HG02759 (cell line): ENCODE results near the gene AMIGO1.

ENCODE experiments used
- ATAC-seq: cut with Tn5 transposase; IDR thresholded peaks from one replicate; pipeline ENCODE4 v1.9.1; 2021; ENCODE audit warnings: mild to moderate bottlenecking, moderate library complexity; ENCODE audit not compliant: unreplicated experiment

Gene AMIGO1

DNA sequence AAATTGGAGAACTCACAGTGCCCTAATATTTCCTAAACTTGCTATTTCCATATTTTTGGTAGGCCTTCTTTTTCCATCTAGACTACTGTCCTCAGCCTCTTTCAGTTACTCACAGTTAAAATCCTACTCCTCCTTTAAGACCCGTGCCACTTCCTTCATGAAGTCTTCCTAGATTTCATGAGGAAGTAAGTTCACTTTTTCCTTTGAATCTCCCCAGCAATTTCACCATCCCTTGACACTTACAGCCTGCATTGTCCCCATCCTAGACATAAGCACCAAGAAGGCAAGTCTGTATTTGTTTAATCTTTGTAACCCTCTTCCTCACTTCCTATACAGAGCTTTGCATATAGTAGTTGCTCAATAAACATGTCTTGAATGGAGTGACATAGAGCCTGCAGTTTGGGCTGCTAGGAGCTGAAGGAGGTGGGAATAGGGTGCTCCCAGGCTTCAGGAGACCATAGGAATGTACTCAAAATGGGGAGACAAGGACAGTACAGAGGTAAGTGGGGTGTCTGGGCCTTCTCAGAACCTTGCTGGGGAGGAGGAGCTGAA is 24.9 kb upstream of the AMIGO1 start:
- ATAC-seq, result no peak

- ATAC-seq, result peak; percentile 75
Measured at GRCh38 chr1:109532365-109533136, 23.0 kb upstream of the AMIGO1 start.

DNA sequence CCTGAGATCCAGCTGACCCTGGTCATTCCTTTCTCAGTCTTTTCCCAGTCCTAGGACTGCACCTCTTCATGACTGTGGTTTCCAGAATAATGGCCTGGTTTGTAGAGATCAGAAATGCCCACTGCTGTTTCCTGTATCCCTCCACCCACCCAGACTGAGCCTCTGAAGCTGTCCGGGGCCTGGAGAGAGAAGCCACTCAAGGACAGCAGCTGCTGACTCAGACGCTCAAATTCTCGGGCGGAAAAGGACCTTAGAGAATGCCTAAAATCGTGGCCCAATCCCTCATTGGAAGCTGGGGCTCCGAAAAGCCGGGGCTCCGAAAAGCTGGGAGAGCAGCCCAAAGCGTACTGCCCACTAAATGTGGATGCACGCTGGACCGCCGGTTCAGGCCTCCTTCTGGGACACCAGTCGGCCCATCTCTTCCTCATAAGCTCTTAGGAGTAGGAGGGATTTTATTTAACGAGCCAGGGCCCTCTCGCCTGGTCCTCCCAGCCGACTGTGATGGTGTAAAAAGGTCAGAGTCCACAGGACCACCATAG is 22.4 kb upstream of the AMIGO1 start:
- ATAC-seq, result no peak

GRCh38 chr1:109531380-109531779 is 21.9 kb upstream of the AMIGO1 start:
- ATAC-seq, result no peak

GRCh38 chr1:109530457-109531087 is 21.0 kb upstream of the AMIGO1 start:
- no peak for ATAC-seq

- ATAC-seq, result no peak
Measured at GRCh38 chr1:109529881-109530456, 20.4 kb upstream of the AMIGO1 start.

DNA sequence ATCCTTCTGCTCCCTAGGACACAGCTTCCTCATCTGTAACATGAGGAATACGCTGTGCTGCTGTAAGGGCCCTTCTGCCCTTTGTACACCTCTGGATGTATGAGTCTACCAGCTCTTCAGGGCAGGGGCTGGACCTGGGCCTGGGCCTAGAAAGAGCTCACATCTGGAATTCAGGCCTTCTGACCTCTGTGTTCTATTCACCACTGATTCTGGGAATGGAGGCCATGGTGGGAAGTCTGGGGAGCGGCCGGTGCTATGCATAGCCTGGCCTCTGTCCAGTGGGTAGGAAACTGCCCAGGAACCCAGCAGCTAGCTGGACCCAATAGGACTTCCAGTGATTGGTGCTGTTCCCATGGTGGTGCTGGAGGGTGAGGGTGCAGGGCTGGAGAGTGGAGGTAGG is 19.2 kb upstream of the AMIGO1 start:
- no peak for ATAC-seq

DNA sequence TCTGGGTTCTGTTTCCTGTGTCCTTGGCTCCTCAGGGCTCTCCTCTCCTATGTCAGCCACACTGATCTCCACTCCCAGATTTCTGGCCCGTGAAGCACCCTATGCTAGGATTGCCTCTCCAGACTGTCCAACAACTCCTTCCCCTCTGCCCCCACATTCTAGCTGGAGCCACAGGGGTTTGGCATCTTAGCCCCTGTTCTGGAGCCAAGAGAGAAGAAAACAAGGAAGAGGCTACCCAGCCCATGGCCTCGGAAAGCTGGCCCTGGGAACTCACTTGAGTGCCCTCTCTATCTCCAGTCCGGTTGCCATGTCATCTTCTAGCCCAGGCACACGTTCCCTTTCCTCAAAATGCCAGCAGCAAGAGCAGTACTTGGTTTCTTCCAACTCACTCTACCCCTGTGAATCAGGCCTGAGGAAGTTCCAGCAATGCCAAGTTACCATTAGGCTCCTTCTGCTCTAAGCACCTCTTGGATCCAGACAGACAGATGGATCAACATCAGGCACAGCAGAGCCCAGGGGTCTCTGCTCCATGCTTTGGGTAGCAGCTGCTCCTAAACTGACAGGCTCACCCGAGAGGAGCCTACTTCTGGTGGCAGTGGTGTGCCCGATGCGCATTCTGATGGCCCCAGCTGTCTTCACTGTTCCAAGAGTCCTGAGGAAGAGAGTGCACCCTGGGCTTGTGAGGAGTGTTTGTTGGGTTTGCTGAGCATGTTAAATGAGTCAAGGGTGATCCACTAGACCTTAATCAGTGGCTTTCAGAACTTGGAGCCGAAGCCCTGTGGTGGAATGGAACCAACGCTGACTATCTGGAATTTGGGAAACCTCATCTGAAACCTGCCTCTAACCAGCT is 18.5 kb upstream of the AMIGO1 start:
- ATAC-seq, result no peak

- ATAC-seq, result peak; percentile 84
Measured at GRCh38 chr1:109527098-109527811, 17.7 kb upstream of the AMIGO1 start.

DNA sequence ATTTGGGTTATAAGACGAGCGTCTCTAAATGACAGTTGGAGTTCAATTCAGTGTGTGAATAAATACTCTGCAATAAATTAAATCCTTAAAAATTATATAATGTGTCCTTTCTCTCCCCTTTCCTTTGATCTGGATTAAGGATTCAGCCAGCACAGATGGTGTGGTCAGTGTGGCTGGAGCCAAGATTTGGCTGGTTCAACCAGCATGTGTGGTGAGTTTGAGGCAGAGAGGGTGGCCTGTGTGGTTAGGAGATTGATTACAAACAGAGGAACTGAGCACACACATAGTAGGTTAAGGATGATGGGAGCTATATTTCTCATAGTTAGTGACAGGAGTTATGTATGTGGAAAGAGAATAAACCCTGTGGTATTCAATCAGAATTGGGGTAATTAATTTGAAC is 14.2 kb upstream of the AMIGO1 start:
- ATAC-seq, result no peak

- ATAC-seq, result no peak
Measured at GRCh38 chr1:109522026-109522425, 12.5 kb upstream of the AMIGO1 start.

GRCh38 chr1:109521002-109521951 is 11.8 kb upstream of the AMIGO1 start:
- no peak for ATAC-seq

DNA sequence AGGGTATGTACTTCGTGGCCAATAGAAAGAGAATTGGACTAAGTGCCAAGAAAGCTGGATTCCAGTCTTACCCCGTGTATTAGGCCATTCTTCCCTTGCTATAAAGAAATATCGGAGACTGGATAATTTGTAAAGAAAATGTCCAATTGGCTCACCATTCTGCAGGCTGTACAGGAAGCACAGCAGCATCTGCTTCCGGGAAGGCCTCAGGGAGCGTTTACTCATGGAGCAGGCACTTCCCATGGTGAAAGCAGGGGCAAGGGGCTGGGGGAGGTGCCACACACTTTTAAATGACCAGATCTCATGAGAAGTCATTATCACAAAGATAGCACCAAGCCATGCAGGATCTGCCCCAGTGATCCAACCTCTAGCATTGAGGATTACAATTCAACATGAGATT is 7.8 kb upstream of the AMIGO1 start:
- no peak for ATAC-seq

GRCh38 chr1:109516872-109517271 is 7.3 kb upstream of the AMIGO1 start:
- no peak for ATAC-seq

DNA sequence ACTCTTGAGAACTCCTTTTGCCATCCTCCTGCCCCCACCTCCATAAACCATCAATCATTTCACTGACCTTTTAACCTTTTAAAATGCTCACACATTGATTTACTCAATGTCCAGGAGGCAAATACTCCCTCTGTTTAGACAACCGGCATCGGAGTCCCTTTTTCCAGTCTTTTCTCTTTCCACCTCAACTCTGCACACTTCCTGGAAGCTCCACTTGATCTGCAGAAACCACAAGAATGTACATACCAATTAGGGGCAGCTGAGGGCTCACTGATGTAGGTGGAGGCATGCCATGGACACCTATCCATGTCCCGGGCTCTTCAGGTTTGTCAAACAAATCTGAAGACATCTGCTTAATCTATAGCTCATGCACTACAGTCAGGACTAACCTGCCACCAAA is 5.3 kb upstream of the AMIGO1 start:
- ATAC-seq, result no peak

- no peak for ATAC-seq
Measured at GRCh38 chr1:109513110-109513710, 3.7 kb upstream of the AMIGO1 start.

DNA sequence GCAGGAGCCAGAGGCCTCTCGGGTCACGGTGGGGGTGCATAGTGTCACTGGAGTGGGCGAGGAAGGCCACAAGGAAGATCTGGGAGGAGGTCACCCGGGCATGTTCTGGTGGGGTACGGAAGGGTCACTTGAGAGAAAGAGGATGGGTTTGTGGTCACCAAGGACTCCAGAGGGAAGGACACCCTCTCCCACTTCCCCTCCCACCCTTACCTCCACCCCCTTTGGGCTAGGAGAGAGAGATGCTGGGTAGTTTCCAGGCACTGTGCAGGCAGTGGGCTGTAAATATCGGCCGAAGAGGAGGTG is 703 bp downstream of the AMIGO1 start:
- no peak for ATAC-seq

DNA sequence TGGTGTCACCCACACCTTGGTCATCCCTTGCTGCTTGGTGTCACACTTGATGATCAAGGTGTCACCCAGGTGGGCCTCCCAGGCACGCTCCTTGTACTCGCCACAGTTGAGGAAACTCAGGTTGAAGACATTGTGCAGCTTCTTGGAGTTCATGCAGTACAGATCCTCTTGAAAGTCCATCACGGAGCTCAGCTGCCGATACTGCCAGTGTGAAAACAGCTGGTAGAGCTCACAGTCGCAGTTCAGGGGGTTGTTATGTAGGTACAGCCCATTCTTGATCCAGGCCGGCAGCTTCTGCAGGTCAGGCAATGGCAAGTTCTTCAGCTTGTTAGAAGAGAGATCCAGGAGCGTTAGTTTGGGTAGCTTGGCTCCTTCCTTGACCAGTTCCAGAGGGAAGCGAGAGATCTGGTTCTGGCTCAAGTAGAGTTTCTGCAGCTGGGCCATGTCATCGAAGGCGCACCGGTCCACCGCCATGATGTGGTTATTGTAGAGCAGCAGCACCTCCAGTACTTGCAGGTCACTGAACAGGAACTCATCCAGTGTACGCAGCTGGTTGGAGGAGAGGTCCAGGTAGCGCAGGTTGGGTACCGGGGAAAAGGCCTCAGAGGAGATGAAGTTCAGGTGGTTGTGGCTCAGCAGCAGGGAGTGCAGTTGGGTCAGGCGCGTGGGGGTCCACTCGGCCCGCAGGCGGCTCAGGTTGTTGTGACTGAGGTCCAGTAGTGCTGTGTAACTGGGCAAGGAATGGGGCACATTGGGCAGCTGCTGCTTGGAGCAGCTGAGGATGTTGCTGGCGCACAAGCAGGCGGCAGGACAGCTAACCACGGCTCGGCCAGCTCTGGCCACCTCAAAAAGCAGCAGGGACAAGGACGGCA is 1.3 kb downstream of the AMIGO1 start:
- no peak for ATAC-seq
